Measurements from ENCODE around the gene TMEM209.

GRCh38 chr7:130224210-130224609 lies 19.0 kb upstream of the TMEM209 start:
- TF ChIP-seq CTCF (conservative IDR thresholded peaks at IDR 0.05; ENCODE audit: low read depth, low read length) (no peak), EZH2 (IDR thresholded peaks at IDR 0.05; ENCODE audit: borderline replicate concordance, low read depth, low read length, poor library complexity, severe bottlenecking) (no peak)
